Prostate gland (tissue), 2 donors: Measurements from ENCODE around the gene MT1E.

Experiments used
- POLR2A ChIP-seq: fragments of 450-650 bp; IDR thresholded peaks from one replicate; pipeline ENCODE4 v1.6.1; 2016; ENCODE audit warnings: antibody characterized with exemption, mild to moderate bottlenecking
- POLR2AphosphoS5 ChIP-seq: sonication (generic); formaldehyde crosslinking; IDR thresholded peaks from one replicate; pipeline ENCODE4 v1.6.1; 2017; ENCODE audit warnings: antibody characterized with exemption
- TF ChIP-seq, protein P1 (sequence below), 4 experiments: fragments of 200-600 bp in 2 of 4; fragments of 450-650 bp in 2 of 4; sonication (generic) in 2 of 4; IDR thresholded peaks; 1 replicate in 3 of 4; 2 replicates in 1 of 4; pipeline ENCODE4 v1.5.1; 2016 to 2019; ENCODE audit warnings: antibody characterized with exemption in 4 of 4, mild to moderate bottlenecking in 2 of 4, moderate library complexity in 2 of 4

DNA sequence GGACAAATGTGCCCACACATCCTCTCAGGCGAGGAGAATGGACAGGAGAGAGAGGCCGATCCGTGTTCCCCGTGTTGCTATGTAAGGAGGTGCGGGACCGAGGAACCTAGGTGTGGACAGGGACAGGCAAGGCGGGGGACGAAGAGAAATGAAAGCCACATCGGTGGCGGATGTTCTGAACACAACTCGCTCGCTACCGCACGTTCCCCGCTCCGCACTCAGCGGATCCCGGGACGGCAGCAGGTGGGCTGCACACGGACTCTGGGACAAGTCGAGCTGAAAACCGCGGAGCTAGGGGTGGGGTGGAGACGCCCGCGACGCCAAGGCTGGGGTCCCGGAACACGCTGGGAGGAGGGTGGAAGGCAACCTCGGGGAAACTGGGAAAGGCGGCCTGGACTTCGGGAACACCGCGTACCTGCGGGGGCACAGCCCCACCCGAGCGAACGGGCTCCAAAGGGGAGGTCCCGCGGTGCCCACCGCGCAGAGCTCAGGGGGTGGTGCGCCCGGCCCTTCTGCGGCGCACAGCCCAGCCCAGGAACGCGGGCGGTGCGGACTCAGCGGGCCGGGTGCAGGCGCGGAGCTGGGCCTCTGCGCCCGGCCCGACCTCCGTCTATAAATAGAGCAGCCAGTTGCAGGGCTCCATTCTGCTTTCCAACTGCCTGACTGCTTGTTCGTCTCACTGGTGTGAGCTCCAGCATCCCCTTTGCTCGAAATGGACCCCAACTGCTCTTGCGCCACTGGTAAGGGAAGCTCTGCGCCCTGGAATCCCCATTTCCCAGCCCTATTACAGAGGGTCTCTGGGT lies at the start of gene MT1E:
- TF ChIP-seq POLR2A (peak; percentile 39), POLR2AphosphoS5 (peak; percentile 18)
- TF ChIP-seq, protein P1, sequence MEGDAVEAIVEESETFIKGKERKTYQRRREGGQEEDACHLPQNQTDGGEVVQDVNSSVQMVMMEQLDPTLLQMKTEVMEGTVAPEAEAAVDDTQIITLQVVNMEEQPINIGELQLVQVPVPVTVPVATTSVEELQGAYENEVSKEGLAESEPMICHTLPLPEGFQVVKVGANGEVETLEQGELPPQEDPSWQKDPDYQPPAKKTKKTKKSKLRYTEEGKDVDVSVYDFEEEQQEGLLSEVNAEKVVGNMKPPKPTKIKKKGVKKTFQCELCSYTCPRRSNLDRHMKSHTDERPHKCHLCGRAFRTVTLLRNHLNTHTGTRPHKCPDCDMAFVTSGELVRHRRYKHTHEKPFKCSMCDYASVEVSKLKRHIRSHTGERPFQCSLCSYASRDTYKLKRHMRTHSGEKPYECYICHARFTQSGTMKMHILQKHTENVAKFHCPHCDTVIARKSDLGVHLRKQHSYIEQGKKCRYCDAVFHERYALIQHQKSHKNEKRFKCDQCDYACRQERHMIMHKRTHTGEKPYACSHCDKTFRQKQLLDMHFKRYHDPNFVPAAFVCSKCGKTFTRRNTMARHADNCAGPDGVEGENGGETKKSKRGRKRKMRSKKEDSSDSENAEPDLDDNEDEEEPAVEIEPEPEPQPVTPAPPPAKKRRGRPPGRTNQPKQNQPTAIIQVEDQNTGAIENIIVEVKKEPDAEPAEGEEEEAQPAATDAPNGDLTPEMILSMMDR (IDR thresholded peaks at IDR 0.05): no peak
